Measurements from ENCODE around the gene ROR1. TPM values are rescaled to one million over a fixed set of nuclear protein-coding genes. Genes with fewer than 3 reads are reported as not detected.
A peak's percentile ranks its signal among the peaks of the same experiment; 100 is the strongest.

The ROR1 gene
- total RNA-seq, 1 experiment from 2014 or later, result 37.2 TPM

GRCh38 chr1:64155278-64155677, 381.5 kb downstream of the ROR1 start:
- no TSS peak for BruUV-seq (replicated peaks)
- Histone ChIP-seq H3K9me3 (no peaks in the 10 kb centered on the region), H3K4me1 (no peaks in the 10 kb centered on the region), H3K27me3 (replicated peaks; ENCODE audit: control insufficient read depth, insufficient read depth, low read length) (no peaks in the 10 kb centered on the region), H3K4me3 (ENCODE audit: low read depth, low read length) (no peak overlapping the region), H3K36me3 (ENCODE audit: control insufficient read depth, insufficient read depth, low read length) (no peaks in the 10 kb centered on the region)
- Mint-ChIP-seq H3K36me3 (ENCODE audit: insufficient read depth, unreplicated experiment) (no peaks in the 10 kb centered on the region), H3K4me3 (ENCODE audit: unreplicated experiment) (no peak overlapping the region), H3K27ac (ENCODE audit: unreplicated experiment) (no peak overlapping the region), H3K9me3 (ENCODE audit: unreplicated experiment) (no peaks in the 10 kb centered on the region), H3K27me3 (ENCODE audit: insufficient read depth, unreplicated experiment) (no peaks in the 10 kb centered on the region), H3K4me1 (ENCODE audit: low read depth, unreplicated experiment) (no peaks in the 10 kb centered on the region)
- ChIA-PET POLR2A (no interaction called here), CTCF (interaction anchor here (0.6 kb wide), 1 partner anchor 23 kb away, joined by 5 read pairs; no protein-coding TSS in a partner anchor)
- TF ChIP-seq CTCF (IDR thresholded peaks at IDR 0.05; ENCODE audit: insufficient read depth in 1 of 2, low read depth in 1 of 2, low read length in 1 of 2, severe bottlenecking in 1 of 2, unreplicated experiment in 1 of 2), result no peak
- DNase-seq, result no peak
- intact Hi-C loops (cut with micrococcal nuclease; ENCODE audit: unreplicated experiment), result no loop called here

- no peak overlapping the region for H3K27ac Mint-ChIP-seq (ENCODE audit: unreplicated experiment)
- intact Hi-C loops (cut with micrococcal nuclease; ENCODE audit: unreplicated experiment), result loop anchor here (5.0 kb wide), 1 partner anchor 81 kb away; no protein-coding TSS in a partner anchor
- no peak overlapping the region for H3K4me3 ChIP-seq (ENCODE audit: low read depth, low read length)
- DNase-seq, result no peak
- no peaks in the 10 kb centered on the region for H3K27me3 Mint-ChIP-seq (ENCODE audit: insufficient read depth, unreplicated experiment)
- no peaks in the 10 kb centered on the region for H3K9me3 Mint-ChIP-seq (ENCODE audit: unreplicated experiment)
- BruUV-seq (replicated peaks), result no TSS peak
- peaks cover 7% of the 10 kb centered on the region for H3K4me1 Mint-ChIP-seq (ENCODE audit: low read depth, unreplicated experiment)
- ChIA-PET CTCF (no interaction called here), POLR2A (no interaction called here)
- no peaks in the 10 kb centered on the region for H3K4me1 ChIP-seq
- no peaks in the 10 kb centered on the region for H3K36me3 ChIP-seq (ENCODE audit: control insufficient read depth, insufficient read depth, low read length)
- H3K4me3 Mint-ChIP-seq (ENCODE audit: unreplicated experiment), result no peak overlapping the region
- no peak for TF ChIP-seq CTCF (IDR thresholded peaks at IDR 0.05; ENCODE audit: insufficient read depth in 1 of 2, low read depth in 1 of 2, low read length in 1 of 2, severe bottlenecking in 1 of 2, unreplicated experiment in 1 of 2)
- H3K9me3 ChIP-seq, result no peaks in the 10 kb centered on the region
- H3K27me3 ChIP-seq (replicated peaks; ENCODE audit: control insufficient read depth, insufficient read depth, low read length), result no peaks in the 10 kb centered on the region
- H3K36me3 Mint-ChIP-seq (ENCODE audit: insufficient read depth, unreplicated experiment), result peaks cover 15% of the 10 kb centered on the region
Observed at GRCh38 chr1:64161357-64161941, 387.6 kb downstream of the ROR1 start.

GRCh38 chr1:64162151-64162550, 388.3 kb downstream of the ROR1 start:
- no peaks in the 10 kb centered on the region for H3K27me3 Mint-ChIP-seq (ENCODE audit: insufficient read depth, unreplicated experiment)
- CTCF ChIA-PET, result no interaction called here
- intact Hi-C loops (cut with micrococcal nuclease; ENCODE audit: unreplicated experiment), result loop anchor here (5.0 kb wide), 1 partner anchor 80 kb away; no protein-coding TSS in a partner anchor
- no peak overlapping the region for H3K4me3 Mint-ChIP-seq (ENCODE audit: unreplicated experiment)
- Histone ChIP-seq H3K4me1 (no peaks in the 10 kb centered on the region), H3K36me3 (ENCODE audit: control insufficient read depth, insufficient read depth, low read length) (no peaks in the 10 kb centered on the region), H3K4me3 (ENCODE audit: low read depth, low read length) (no peak overlapping the region), H3K27me3 (replicated peaks; ENCODE audit: control insufficient read depth, insufficient read depth, low read length) (no peaks in the 10 kb centered on the region), H3K9me3 (no peaks in the 10 kb centered on the region)
- peaks cover 7% of the 10 kb centered on the region for H3K4me1 Mint-ChIP-seq (ENCODE audit: low read depth, unreplicated experiment)
- DNase-seq, result no peak
- BruUV-seq (replicated peaks), result TSS peak; percentile 14
- peaks cover 19% of the 10 kb centered on the region for H3K36me3 Mint-ChIP-seq (ENCODE audit: insufficient read depth, unreplicated experiment)
- POLR2A ChIA-PET, result no interaction called here
- no peaks in the 10 kb centered on the region for H3K9me3 Mint-ChIP-seq (ENCODE audit: unreplicated experiment)
- H3K27ac Mint-ChIP-seq (ENCODE audit: unreplicated experiment), result no peak overlapping the region
- no peak for TF ChIP-seq CTCF (IDR thresholded peaks at IDR 0.05; ENCODE audit: insufficient read depth in 1 of 2, low read depth in 1 of 2, low read length in 1 of 2, severe bottlenecking in 1 of 2, unreplicated experiment in 1 of 2)

All from Caco-2 (cell line).